Medulla oblongata (tissue), 1 donor: Measurements from ENCODE around the gene PLAC1.

Experiments
- DNase-seq: peaks from one replicate; pipeline ENCODE4 v3.0.0-alpha.2; 2015; ENCODE audit errors: extremely low spot score

Gene PLAC1

GRCh38 chrX:134670134-134670924, 12.1 kb upstream of the PLAC1 start:
- no peak for DNase-seq

- DNase-seq, result no peak
Observed at GRCh38 chrX:134669378-134670098, 11.3 kb upstream of the PLAC1 start.

- no peak for DNase-seq
Observed at GRCh38 chrX:134664202-134664601, 5.9 kb upstream of the PLAC1 start.

GRCh38 chrX:134661295-134661694, 3.0 kb upstream of the PLAC1 start:
- DNase-seq, result peak; percentile 3

- no peak for DNase-seq
Observed at GRCh38 chrX:134660627-134661026, 2.4 kb upstream of the PLAC1 start.

GRCh38 chrX:134659761-134660160, 1.5 kb upstream of the PLAC1 start:
- DNase-seq, result no peak

- DNase-seq, result no peak
Observed at GRCh38 chrX:134658760-134659023, 421 bp upstream of the PLAC1 start.

GRCh38 chrX:134654398-134655012, 3.8 kb downstream of the PLAC1 start:
- no peak for DNase-seq

- no peak for DNase-seq
Observed at GRCh38 chrX:134653835-134654234, 4.4 kb downstream of the PLAC1 start.

- DNase-seq, result no peak
Observed at GRCh38 chrX:134650701-134651100, 7.6 kb downstream of the PLAC1 start.

GRCh38 chrX:134649770-134650169, 8.5 kb downstream of the PLAC1 start:
- no peak for DNase-seq

GRCh38 chrX:134647477-134647877, 10.8 kb downstream of the PLAC1 start:
- no peak for DNase-seq

- no peak for DNase-seq
Observed at GRCh38 chrX:134646691-134647090, 11.6 kb downstream of the PLAC1 start.

- DNase-seq, result no peak
Observed at GRCh38 chrX:134645936-134646543, 12.2 kb downstream of the PLAC1 start.

- no peak for DNase-seq
Observed at GRCh38 chrX:134642386-134642785, 15.9 kb downstream of the PLAC1 start.

GRCh38 chrX:134641346-134641745, 16.9 kb downstream of the PLAC1 start:
- DNase-seq, result peak; percentile 10

GRCh38 chrX:134640914-134641313, 17.4 kb downstream of the PLAC1 start:
- DNase-seq, result no peak

GRCh38 chrX:134636851-134637250, 21.4 kb downstream of the PLAC1 start:
- DNase-seq, result no peak

- DNase-seq, result no peak
Observed at GRCh38 chrX:134634691-134635090, 23.6 kb downstream of the PLAC1 start.

- no peak for DNase-seq
Observed at GRCh38 chrX:134633832-134634231, 24.4 kb downstream of the PLAC1 start.

GRCh38 chrX:134633394-134633793, 24.9 kb downstream of the PLAC1 start:
- no peak for DNase-seq

- DNase-seq, result no peak
Observed at GRCh38 chrX:134632355-134632754, 25.9 kb downstream of the PLAC1 start.
